MCF 10A (cell line): ENCODE data around the gene CPNE2. TPM values are rescaled to one million over a fixed set of nuclear protein-coding genes. Genes with fewer than 3 reads are reported as not detected.

Experiments used
- BruUV-seq: library from RNA; stranded (reverse); fragments of 400-500 nt; replicated peaks from 2 replicates; lab custom pipeline; 2021; lab: Mats Ljungman, UMichigan
- CTCF ChIA-PET: fragments of 300-600 bp; sonication (Branson Sonifier 250); formaldehyde crosslinking; extraction: SDS; loops from one replicate; lab custom pipeline; 2021; ENCODE audit warnings: antibody characterized with exemption, inconsistent platforms; lab: Yijun Ruan, JAX
- POLR2A ChIA-PET: fragments of 300-600, 350-650 bp; sonication (Branson Sonifier 250); formaldehyde crosslinking; extraction: SDS; loops from one replicate; lab custom pipeline; 2020; ENCODE audit warnings: antibody characterized with exemption, inconsistent platforms; lab: Yijun Ruan, JAX
- DNase-seq: peaks from one replicate; pipeline ENCODE4 v3.0.0-alpha.2; 2018; ENCODE audit not compliant: unreplicated experiment
- H3K27ac Mint-ChIP-seq: one replicate; pipeline ENCODE4 v1.8.0; 2022; ENCODE audit warnings: mild to moderate bottlenecking, low read depth, mixed read lengths; ENCODE audit not compliant: unreplicated experiment
- H3K27me3 Mint-ChIP-seq: one replicate; pipeline ENCODE4 v1.8.0; 2022; ENCODE audit warnings: mixed read lengths; ENCODE audit not compliant: insufficient read depth, unreplicated experiment
- H3K36me3 Mint-ChIP-seq: one replicate; pipeline ENCODE4 v1.8.0; 2022; ENCODE audit warnings: mild to moderate bottlenecking, moderate library complexity, mixed read lengths; ENCODE audit not compliant: insufficient read depth, unreplicated experiment
- H3K4me1 Mint-ChIP-seq: one replicate; pipeline ENCODE4 v1.8.0; 2022; ENCODE audit warnings: mixed read lengths; ENCODE audit not compliant: insufficient read depth, unreplicated experiment
- H3K4me3 Mint-ChIP-seq: one replicate; pipeline ENCODE4 v1.8.0; 2022; ENCODE audit warnings: mild to moderate bottlenecking, moderate library complexity, mixed read lengths; ENCODE audit not compliant: unreplicated experiment
- H3K9me3 Mint-ChIP-seq: one replicate; pipeline ENCODE4 v1.8.0; 2022; ENCODE audit warnings: mixed read lengths; ENCODE audit not compliant: unreplicated experiment
- CTCF ChIP-seq: fragments of 200-600 bp; IDR thresholded peaks from one replicate; pipeline ENCODE4 v1.8.0; 2022; ENCODE audit warnings: antibody characterized with exemption, mild to moderate bottlenecking; ENCODE audit not compliant: unreplicated experiment
- intact Hi-C: fragments of 100-400 bp; cut with micrococcal nuclease; formaldehyde crosslinking; loops from 2 replicates; pipeline ENCODE4 v1.14.1; 2022
- total RNA-seq: library from RNA; stranded (reverse); gene quantifications from 2 replicates; pipeline ENCODE4 v1.2.3, GENCODE V29; 2022

Gene CPNE2
- total RNA-seq, 1 experiment from 2014 or later: 6.7 TPM

- CTCF ChIA-PET: interaction anchor here (0.8 to 1.3 kb wide), 4 partner anchors 11 to 66 kb away, joined by 3 to 6 read pairs (median 4); partner anchors contain the start of gene CPNE2
- DNase-seq: no peak
- TF ChIP-seq CTCF: no peak
- H3K4me3 Mint-ChIP-seq: no peak overlapping the region
- H3K36me3 Mint-ChIP-seq: peaks cover 37% of the 10 kb centered on the region
- POLR2A ChIA-PET: interaction anchor here (1.0 to 1.1 kb wide), 2 partner anchors 19 to 50 kb away, joined by 3 read pairs; no protein-coding TSS in a partner anchor
- no peak overlapping the region for H3K27ac Mint-ChIP-seq
- BruUV-seq: no TSS peak
- H3K27me3 Mint-ChIP-seq: no peaks in the 10 kb centered on the region
- H3K9me3 Mint-ChIP-seq: no peaks in the 10 kb centered on the region
- H3K4me1 Mint-ChIP-seq: no peaks in the 10 kb centered on the region
- intact Hi-C loops: no loop called here
These were observed 58.4 kb downstream of the CPNE2 start for GRCh38 chr16:57150682-57151330.

GRCh38 chr16:57151369-57151768, 59.0 kb downstream of the CPNE2 start:
- CTCF ChIA-PET: interaction anchor here (0.9 to 1.3 kb wide), 4 partner anchors 10 to 67 kb away, joined by 4 to 6 read pairs (median 4); partner anchors contain the start of gene CPNE2
- POLR2A ChIA-PET: interaction anchor here (0.6 to 1.1 kb wide), 2 partner anchors 11 to 20 kb away, joined by 3 to 4 read pairs; no protein-coding TSS in a partner anchor
- Mint-ChIP-seq H3K4me1 (no peaks in the 10 kb centered on the region), H3K4me3 (no peak overlapping the region), H3K27ac (no peak overlapping the region), H3K36me3 (peaks cover 42% of the 10 kb centered on the region), H3K27me3 (no peaks in the 10 kb centered on the region), H3K9me3 (no peaks in the 10 kb centered on the region)
- intact Hi-C loops: no loop called here
- TF ChIP-seq CTCF: no peak
- no peak for DNase-seq
- no TSS peak for BruUV-seq

GRCh38 chr16:57152096-57153093, 60.0 kb downstream of the CPNE2 start:
- intact Hi-C loops: no loop called here
- ChIA-PET POLR2A (interaction anchor here (0.5 to 1.1 kb wide), 3 partner anchors 13 to 115 kb away, joined by 3 to 4 read pairs (median 3); no protein-coding TSS in a partner anchor), CTCF (interaction anchor here (0.6 to 1.3 kb wide), 4 partner anchors 9 to 64 kb away, joined by 3 to 6 read pairs (median 4); partner anchors contain the start of gene CPNE2)
- no peaks in the 10 kb centered on the region for H3K4me1 Mint-ChIP-seq
- no peak overlapping the region for H3K27ac Mint-ChIP-seq
- no peaks in the 10 kb centered on the region for H3K27me3 Mint-ChIP-seq
- no peak overlapping the region for H3K4me3 Mint-ChIP-seq
- DNase-seq: no peak
- peaks cover 51% of the 10 kb centered on the region for H3K36me3 Mint-ChIP-seq
- no TSS peak for BruUV-seq
- no peak for TF ChIP-seq CTCF
- H3K9me3 Mint-ChIP-seq: no peaks in the 10 kb centered on the region
